ENCODE data around the gene USH2A.

- TF ChIP-seq POLR2A (IDR thresholded peaks at IDR 0.05) (no peak), CTCF (IDR thresholded peaks at IDR 0.05) (no peak)
Measured at GRCh38 chr1:216330262-216330661, 93.0 kb downstream of the USH2A start.
